Astrocyte of the spinal cord (primary cell): ENCODE data around the gene CBLB.

Source experiments
- DNase-seq: peaks from one replicate; pipeline ENCODE4 v3.0.0; 2011; ENCODE audit warnings: low read depth, low spot score
- H3K4me3 ChIP-seq: 2 replicates; pipeline ENCODE4 v1.5.1; 2011; ENCODE audit warnings: low read depth, mild to moderate bottlenecking, low read length, moderate library complexity
- in situ Hi-C: cut with HindIII; loops from 2 replicates; pipeline ENCODE4 v1.10.0; 2017; ENCODE audit warnings: low sequenced_read_pairs
- TF ChIP-seq, protein P1 (sequence below): IDR thresholded peaks from 2 replicates; pipeline ENCODE4 v1.5.1; 2012; ENCODE audit warnings: low read depth, mild to moderate bottlenecking, low read length, inconsistent platforms

The CBLB gene

DNA sequence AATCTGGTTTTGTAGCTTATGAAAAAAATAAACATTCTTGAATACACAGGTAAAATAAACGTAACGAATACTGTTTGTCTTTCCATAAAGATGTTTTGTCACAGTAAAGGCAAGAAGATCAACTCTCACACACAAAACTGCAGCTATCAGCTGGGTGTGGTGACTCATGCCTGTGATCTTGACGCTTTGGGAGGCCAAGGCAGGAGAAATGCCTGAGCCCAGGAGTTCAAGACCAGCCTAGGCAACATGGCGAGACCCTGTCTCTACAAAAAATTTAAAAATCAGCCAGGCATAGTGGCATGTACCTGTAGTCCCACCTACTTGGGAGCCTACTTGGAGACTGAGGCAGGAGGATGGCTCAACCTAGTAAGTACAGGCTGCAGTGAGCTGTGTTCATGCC, 39.6 kb downstream of the CBLB start:
- DNase-seq: peak; percentile 29
- TF ChIP-seq, protein P1, sequence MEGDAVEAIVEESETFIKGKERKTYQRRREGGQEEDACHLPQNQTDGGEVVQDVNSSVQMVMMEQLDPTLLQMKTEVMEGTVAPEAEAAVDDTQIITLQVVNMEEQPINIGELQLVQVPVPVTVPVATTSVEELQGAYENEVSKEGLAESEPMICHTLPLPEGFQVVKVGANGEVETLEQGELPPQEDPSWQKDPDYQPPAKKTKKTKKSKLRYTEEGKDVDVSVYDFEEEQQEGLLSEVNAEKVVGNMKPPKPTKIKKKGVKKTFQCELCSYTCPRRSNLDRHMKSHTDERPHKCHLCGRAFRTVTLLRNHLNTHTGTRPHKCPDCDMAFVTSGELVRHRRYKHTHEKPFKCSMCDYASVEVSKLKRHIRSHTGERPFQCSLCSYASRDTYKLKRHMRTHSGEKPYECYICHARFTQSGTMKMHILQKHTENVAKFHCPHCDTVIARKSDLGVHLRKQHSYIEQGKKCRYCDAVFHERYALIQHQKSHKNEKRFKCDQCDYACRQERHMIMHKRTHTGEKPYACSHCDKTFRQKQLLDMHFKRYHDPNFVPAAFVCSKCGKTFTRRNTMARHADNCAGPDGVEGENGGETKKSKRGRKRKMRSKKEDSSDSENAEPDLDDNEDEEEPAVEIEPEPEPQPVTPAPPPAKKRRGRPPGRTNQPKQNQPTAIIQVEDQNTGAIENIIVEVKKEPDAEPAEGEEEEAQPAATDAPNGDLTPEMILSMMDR: no peak
- no peak overlapping the region for H3K4me3 ChIP-seq
- in situ Hi-C loops: no loop called here

DNA sequence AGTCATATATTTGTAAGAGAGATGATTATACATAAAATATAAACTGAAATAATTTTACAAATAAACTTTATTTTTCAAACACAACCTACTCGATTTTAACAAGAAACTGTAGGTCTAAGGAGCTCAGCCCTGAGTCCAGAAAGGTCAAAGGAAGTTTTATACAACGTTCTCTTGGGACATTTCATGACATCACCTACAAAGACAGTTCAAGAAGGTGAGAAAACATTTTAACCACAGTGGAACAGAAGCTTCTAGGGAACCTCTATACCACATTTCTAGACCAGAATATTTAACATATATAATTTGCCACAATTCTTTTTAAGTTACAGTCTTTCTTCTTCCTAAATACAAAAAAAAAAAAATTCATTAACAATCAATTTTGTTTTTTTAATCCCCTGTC, 40.1 kb downstream of the CBLB start:
- H3K4me3 ChIP-seq: no peak overlapping the region
- DNase-seq: peak; percentile 23
- in situ Hi-C loops: no loop called here
- TF ChIP-seq, protein P1: no peak

DNA sequence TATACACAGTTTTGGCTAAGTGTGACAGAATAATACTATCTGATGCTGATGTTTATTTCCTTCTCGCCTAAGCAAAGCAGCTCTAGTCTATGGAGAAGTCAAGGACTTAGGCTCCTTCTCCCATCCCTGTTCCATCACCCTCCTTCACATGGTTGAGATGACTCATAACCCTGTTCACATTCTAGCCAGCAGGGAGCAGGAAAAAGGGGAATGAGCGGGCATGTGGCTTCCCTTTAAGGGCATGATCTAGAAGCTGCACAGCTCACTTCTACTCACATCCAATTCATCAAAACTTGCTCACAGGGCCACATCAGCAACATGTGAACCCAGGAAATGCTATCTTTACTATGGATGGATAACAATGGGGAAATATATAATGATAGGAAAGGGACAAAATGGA, 40.9 kb downstream of the CBLB start:
- in situ Hi-C loops: no loop called here
- TF ChIP-seq, protein P1: peak; percentile 55
- DNase-seq: peak; percentile 93
- H3K4me3 ChIP-seq: no peak overlapping the region

DNA sequence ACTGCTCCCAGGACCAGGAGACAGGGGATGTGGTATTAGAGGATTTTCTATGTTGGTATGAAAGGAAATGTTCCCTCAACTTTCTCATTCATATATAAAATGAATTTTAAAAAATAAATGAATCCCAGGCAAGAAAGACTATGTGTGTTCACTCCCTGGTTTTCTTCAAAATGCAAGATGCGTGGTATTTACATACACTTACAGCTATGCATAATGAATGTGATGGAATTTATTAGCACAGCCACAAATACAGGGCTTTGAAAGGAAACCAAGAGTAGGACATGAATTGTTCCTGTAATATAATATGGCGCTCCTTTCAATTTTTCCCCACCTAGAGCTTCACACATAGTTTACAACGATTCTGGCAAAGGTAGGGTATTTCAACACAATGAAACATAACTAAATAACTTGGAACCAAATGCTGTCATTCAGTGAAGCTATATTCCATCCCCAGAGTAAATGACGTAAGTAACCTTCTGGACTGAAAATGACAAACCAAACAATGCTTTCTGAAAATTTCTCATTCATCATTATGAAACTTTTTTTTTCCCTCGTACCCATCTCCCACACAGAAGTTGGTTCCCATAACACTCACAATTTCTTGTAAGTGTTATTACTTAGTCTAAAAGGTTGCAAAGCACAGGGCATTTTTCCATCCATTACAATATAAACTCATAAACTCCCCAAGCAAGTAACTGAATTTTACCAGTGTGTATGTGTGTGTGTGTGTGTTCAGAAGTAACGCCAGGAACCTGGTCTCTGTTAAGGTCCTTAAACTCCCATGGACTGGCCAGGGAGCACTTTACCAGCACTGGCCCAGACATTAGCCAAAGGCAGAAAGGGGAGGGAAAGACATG, 41.8 kb downstream of the CBLB start:
- in situ Hi-C loops: no loop called here

DNA sequence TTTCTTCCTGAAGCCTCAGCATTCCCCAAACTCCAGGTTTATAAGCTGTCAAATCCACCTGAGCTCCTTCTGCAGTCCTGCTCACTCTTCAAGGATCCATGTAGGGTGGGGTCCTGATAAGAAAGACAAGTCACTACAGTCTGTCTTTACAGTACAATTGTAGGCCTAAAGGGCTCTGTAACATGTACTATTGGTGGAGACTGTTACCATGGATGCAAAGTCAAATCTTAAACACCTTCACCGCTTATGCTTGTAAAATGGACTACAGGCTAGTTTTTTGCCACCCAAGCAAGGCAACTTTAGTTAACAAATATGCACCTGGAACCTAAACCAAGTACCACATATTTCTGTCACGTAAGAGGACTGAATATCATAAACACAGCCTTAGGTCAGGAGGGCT, 44.7 kb downstream of the CBLB start:
- in situ Hi-C loops: no loop called here
- no peak overlapping the region for H3K4me3 ChIP-seq
- no peak for DNase-seq
- TF ChIP-seq, protein P1: no peak

More for the DNA sequence above, 41.8 kb downstream of the CBLB start:
- DNase-seq: no peak
- TF ChIP-seq, protein P1: no peak
- no peak overlapping the region for H3K4me3 ChIP-seq

DNA sequence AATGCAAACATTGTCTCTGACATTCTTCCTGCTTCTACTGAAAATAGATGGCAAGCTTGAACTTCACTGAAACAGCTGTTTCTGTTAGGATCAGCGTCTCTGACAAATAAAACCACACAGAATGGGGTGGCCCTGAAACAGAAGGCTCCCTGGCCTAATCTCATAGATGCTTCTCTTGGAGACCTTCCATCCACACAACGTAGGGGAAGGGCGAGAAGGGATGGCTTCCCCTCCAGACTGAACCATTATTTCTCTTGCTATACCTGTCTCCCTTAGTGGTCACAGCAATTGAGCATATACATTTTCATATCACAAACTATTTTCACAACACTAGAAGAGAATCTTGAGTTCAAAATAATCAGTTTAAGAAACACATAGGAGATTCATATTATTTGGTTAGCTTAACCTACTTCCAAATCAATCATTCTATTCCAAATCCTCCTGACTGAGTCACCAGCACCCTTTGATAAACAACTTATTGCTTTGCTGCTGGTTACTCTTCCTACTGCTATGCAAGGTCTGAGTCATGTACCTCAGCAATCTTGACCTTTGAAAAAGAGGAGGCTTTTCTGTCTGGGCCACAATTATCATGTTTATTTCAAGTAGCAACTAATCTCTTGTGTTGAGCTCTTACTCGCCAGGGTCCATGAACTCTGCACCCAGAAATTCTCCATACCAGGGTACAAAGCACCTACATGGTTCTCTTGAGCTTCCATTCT, 45.5 kb downstream of the CBLB start:
- TF ChIP-seq, protein P1: no peak
- H3K4me3 ChIP-seq: no peak overlapping the region
- DNase-seq: peak; percentile 94
- in situ Hi-C loops: no loop called here
